CD14-positive monocyte (primary cell): ENCODE data around the gene CDH23. TPM values are rescaled to one million over a fixed set of nuclear protein-coding genes. Genes with fewer than 3 reads are reported as not detected.

ENCODE experiments used
- DNase-seq, 3 donors: peaks; one replicate each; pipeline ENCODE4 v3.0.0-alpha.2; 2011 to 2022
- H2AFZ ChIP-seq: 2 replicates; pipeline ENCODE4 v1.6.0; 2012; ENCODE audit warnings: mild to moderate bottlenecking, low read depth, low read length, inconsistent platforms; ENCODE audit not compliant: insufficient read depth, poor library complexity, severe bottlenecking
- H3K27ac ChIP-seq, 2 donors: 1 replicate in 1 of 2; 2 replicates in 1 of 2; pipeline ENCODE4 v1.5.1; 2012 to 2013; ENCODE audit warnings: low read length in 2 of 2, control low read depth in 1 of 2, inconsistent platforms in 1 of 2, low read depth in 1 of 2, mild to moderate bottlenecking in 1 of 2
- H3K27me3 ChIP-seq, 2 donors: one replicate each; pipeline versions ENCODE4 v1.6.0 to v1.6.1; 2011 to 2013; ENCODE audit warnings: low read length in 2 of 2; ENCODE audit not compliant: control insufficient read depth in 2 of 2, insufficient read depth in 2 of 2
- H3K36me3 ChIP-seq, 2 donors: replicated peaks in 1 of 2; 1 replicate in 1 of 2; 2 replicates in 1 of 2; pipeline versions ENCODE4 v1.5.1 to v1.6.1; 2012 to 2013; ENCODE audit warnings: low read length in 2 of 2, control low read depth in 1 of 2, inconsistent platforms in 1 of 2, mild to moderate bottlenecking in 1 of 2; ENCODE audit not compliant: insufficient read depth in 2 of 2, control insufficient read depth in 1 of 2
- H3K4me1 ChIP-seq, 2 donors: 1 replicate in 1 of 2; 2 replicates in 1 of 2; pipeline versions ENCODE4 v1.5.1 to v1.6.1; 2012 to 2013; ENCODE audit warnings: low read length in 2 of 2, control low read depth in 1 of 2, inconsistent platforms in 1 of 2, mild to moderate bottlenecking in 1 of 2, moderate library complexity in 1 of 2; ENCODE audit not compliant: insufficient read depth in 2 of 2, control insufficient read depth in 1 of 2
- H3K4me2 ChIP-seq: replicated peaks from 2 replicates; pipeline ENCODE3; 2012; ENCODE audit warnings: low read length, moderate library complexity, mild to moderate bottlenecking; ENCODE audit not compliant: poor library complexity, severe bottlenecking; ENCODE audit errors: extremely low read depth
- H3K4me3 ChIP-seq, 3 experiments: fragments of 200-600 bp in 1 of 3; sonication (generic) in 1 of 3; replicated peaks in 1 of 3; 1 replicate in 2 of 3; 2 replicates in 1 of 3; pipeline ENCODE4 v1.5.1; 2011 to 2013; ENCODE audit warnings: low read length in 3 of 3, mild to moderate bottlenecking in 3 of 3, control low read depth in 2 of 3, low read depth in 2 of 3, inconsistent platforms in 1 of 3, moderate library complexity in 1 of 3
- H3K79me2 ChIP-seq: 2 replicates; pipeline ENCODE4 v1.6.0; 2012; ENCODE audit warnings: mild to moderate bottlenecking, control low read depth, inconsistent platforms, low read length, moderate library complexity; ENCODE audit not compliant: insufficient read depth
- H3K9ac ChIP-seq: 2 replicates; pipeline ENCODE4 v1.6.0; 2017; ENCODE audit warnings: low read length, mild to moderate bottlenecking; ENCODE audit not compliant: insufficient read depth, poor library complexity, severe bottlenecking
- H3K9me3 ChIP-seq, 2 donors: replicated peaks in 1 of 2; 1 replicate in 1 of 2; 2 replicates in 1 of 2; pipeline versions ENCODE4 v1.5.1 to v1.6.1; 2012 to 2013; ENCODE audit warnings: low read length in 2 of 2, control low read depth in 1 of 2; ENCODE audit not compliant: control insufficient read depth in 1 of 2, insufficient read depth in 1 of 2
- H4K20me1 ChIP-seq: 2 replicates; pipeline ENCODE4 v1.6.0; 2012; ENCODE audit warnings: mild to moderate bottlenecking, low read length, control low read depth, moderate library complexity; ENCODE audit not compliant: insufficient read depth
- H3K27ac Mint-ChIP-seq, 7 donors: one replicate each; pipeline ENCODE4 v1.8.0; 2020; ENCODE audit warnings: mild to moderate bottlenecking in 7 of 7, mixed read lengths in 7 of 7, moderate library complexity in 6 of 7, inconsistent platforms in 2 of 7
- H3K27me3 Mint-ChIP-seq, 3 donors: one replicate each; pipeline ENCODE4 v1.8.0; 2021 to 2022; ENCODE audit warnings: low read depth in 3 of 3, mild to moderate bottlenecking in 3 of 3, mixed read lengths in 3 of 3, moderate library complexity in 3 of 3, inconsistent platforms in 1 of 3
- H3K36me3 Mint-ChIP-seq, 2 donors: one replicate each; pipeline ENCODE4 v1.8.0; 2020; ENCODE audit warnings: mixed read lengths in 2 of 2, inconsistent platforms in 1 of 2, mild to moderate bottlenecking in 1 of 2
- H3K4me1 Mint-ChIP-seq: one replicate; pipeline ENCODE4 v1.8.0; 2020; ENCODE audit warnings: mild to moderate bottlenecking, mixed read lengths
- H3K4me3 Mint-ChIP-seq, 2 donors: one replicate each; pipeline ENCODE4 v1.8.0; 2020; ENCODE audit warnings: mild to moderate bottlenecking in 2 of 2, mixed read lengths in 2 of 2, moderate library complexity in 1 of 2
- H3K9me3 Mint-ChIP-seq, 7 donors: one replicate each; pipeline ENCODE4 v1.8.0; 2020 to 2022; ENCODE audit warnings: mixed read lengths in 7 of 7, mild to moderate bottlenecking in 6 of 7, moderate library complexity in 6 of 7, inconsistent platforms in 2 of 7
- CTCF ChIP-seq: fragments of 200-600 bp; IDR thresholded peaks from one replicate; pipeline ENCODE4 v1.8.0; 2022; ENCODE audit warnings: antibody characterized with exemption, mild to moderate bottlenecking
- WGBS: methylation state at CpG from one replicate; pipeline ENCODE4 v1.1.5; 2013; ENCODE audit warnings: missing lambda C conversion rate; ENCODE audit not compliant: insufficient coverage; 5-methylcytosine and 5-hydroxymethylcytosine counted together
- intact Hi-C, 2 donors: fragments of 100-400 bp; cut with micrococcal nuclease; formaldehyde crosslinking; loops; one replicate each; pipeline versions ENCODE4 v1.15.0 to v1.15.1; 2023
- polyA plus RNA-seq, 3 donors: library from polyadenylated mRNA; depleted of rRNA in 1 of 3; unstranded in 2 of 3; stranded (reverse) in 1 of 3; fragments of 300-500 nt in 2 of 3; fragments of >200 nt in 1 of 3; fragmentation: Illumina TruSeq in 2 of 3; gene quantifications; 1 replicate in 2 of 3; 2 replicates in 1 of 3; pipeline ENCODE4 v1.2.3, GENCODE V29; 2012 to 2021

CDH23 gene
- polyA plus RNA-seq, 3 donors, result 8.2 to 36.2 (median 10.5) TPM

- WGBS, result 83% methylated on average over 8 of the region's 14 CpGs
- intact Hi-C loops, result no loop called here
- Histone ChIP-seq H4K20me1 (no peaks in the 10 kb centered on the region), H2AFZ (no peak overlapping the region), H3K9ac (no peak overlapping the region), H3K4me2 (no peak overlapping the region), H3K27me3 (peaks cover 0 to 3% of the 10 kb centered on the region in 2 donors), H3K36me3 (no peaks in the 10 kb centered on the region), H3K79me2 (no peaks in the 10 kb centered on the region), H3K9me3 (no peaks in the 10 kb centered on the region), H3K4me1 (no peaks in the 10 kb centered on the region), H3K4me3 (no peak overlapping the region), H3K27ac (no peak overlapping the region)
- H3K4me3 Mint-ChIP-seq, result no peak overlapping the region
- H3K4me1 Mint-ChIP-seq, result no peaks in the 10 kb centered on the region
- H3K27ac Mint-ChIP-seq, result no peak overlapping the region
- no peaks in the 10 kb centered on the region for H3K36me3 Mint-ChIP-seq
- DNase-seq, result no peak
- H3K9me3 Mint-ChIP-seq, result peaks cover 0 to 2% (median 0%) of the 10 kb centered on the region in 7 donors
- H3K27me3 Mint-ChIP-seq, result peaks cover 6 to 15% (median 13%) of the 10 kb centered on the region in 3 donors
- no peak for TF ChIP-seq CTCF
Measured at GRCh38 chr10:71521504-71522441, 125.1 kb downstream of the CDH23 start.

GRCh38 chr10:71522442-71523144 lies 125.9 kb downstream of the CDH23 start:
- no peak overlapping the region for H3K4me3 Mint-ChIP-seq
- peaks cover 6 to 15% (median 13%) of the 10 kb centered on the region in 3 donors for H3K27me3 Mint-ChIP-seq
- Histone ChIP-seq H3K4me1 (no peaks in the 10 kb centered on the region), H3K27me3 (peaks cover 0 to 3% of the 10 kb centered on the region in 2 donors), H2AFZ (no peak overlapping the region), H3K27ac (no peak overlapping the region), H3K9me3 (no peaks in the 10 kb centered on the region), H3K9ac (no peak overlapping the region), H3K36me3 (no peaks in the 10 kb centered on the region), H3K4me2 (no peak overlapping the region), H3K79me2 (no peaks in the 10 kb centered on the region), H3K4me3 (no peak overlapping the region), H4K20me1 (no peaks in the 10 kb centered on the region)
- WGBS, result 92% methylated on average over 2 of the region's 5 CpGs
- intact Hi-C loops, result no loop called here
- H3K4me1 Mint-ChIP-seq, result no peaks in the 10 kb centered on the region
- no peak overlapping the region for H3K27ac Mint-ChIP-seq
- peaks cover 0 to 2% (median 0%) of the 10 kb centered on the region in 7 donors for H3K9me3 Mint-ChIP-seq
- H3K36me3 Mint-ChIP-seq, result no peaks in the 10 kb centered on the region
- TF ChIP-seq CTCF, result no peak
- DNase-seq, result no peak
